NCI-H2107 treated with DMSO at 0.1 percent for 48 hours (cell line): ENCODE data around the gene GPRIN1.

Experiments
- DNase-seq: peaks from one replicate; lab custom pipeline; 2025; ENCODE audit not compliant: unreplicated experiment; lab: John Stamatoyannopoulos, UW

GPRIN1 gene

GRCh38 chr5:176643491-176644219 lies 33.7 kb upstream of the GPRIN1 start:
- no peak for DNase-seq

- DNase-seq = no peak
Measured at GRCh38 chr5:176642675-176643490, 32.9 kb upstream of the GPRIN1 start.

GRCh38 chr5:176640616-176641015 lies 30.7 kb upstream of the GPRIN1 start:
- DNase-seq = no peak

- DNase-seq = no peak
Measured at GRCh38 chr5:176639981-176640380, 30.0 kb upstream of the GPRIN1 start.

GRCh38 chr5:176639208-176639607 lies 29.3 kb upstream of the GPRIN1 start:
- DNase-seq = no peak

GRCh38 chr5:176638437-176638836 lies 28.5 kb upstream of the GPRIN1 start:
- no peak for DNase-seq

GRCh38 chr5:176637556-176637955 lies 27.6 kb upstream of the GPRIN1 start:
- no peak for DNase-seq

GRCh38 chr5:176636426-176636825 lies 26.5 kb upstream of the GPRIN1 start:
- no peak for DNase-seq

GRCh38 chr5:176633598-176633997 lies 23.6 kb upstream of the GPRIN1 start:
- no peak for DNase-seq

- no peak for DNase-seq
Measured at GRCh38 chr5:176632745-176633144, 22.8 kb upstream of the GPRIN1 start.

GRCh38 chr5:176631383-176632200 lies 21.6 kb upstream of the GPRIN1 start:
- no peak for DNase-seq

GRCh38 chr5:176630681-176631222 lies 20.8 kb upstream of the GPRIN1 start:
- DNase-seq = no peak

- DNase-seq = no peak
Measured at GRCh38 chr5:176629853-176630680, 20.1 kb upstream of the GPRIN1 start, which contains the start of the genes EIF4E1B and SNCB. Gene EIF4E1B, plus strand, starts transcription at chr5:176630675. Its CDS starts 12,113 bp downstream, at chr5:176642788. Gene SNCB, minus strand, starts transcription at chr5:176630534. Its CDS starts 880 bp downstream, at chr5:176629654.

GRCh38 chr5:176629317-176629852 lies 19.4 kb upstream of the GPRIN1 start:
- DNase-seq = no peak

GRCh38 chr5:176628406-176629228 lies 18.7 kb upstream of the GPRIN1 start:
- no peak for DNase-seq

- DNase-seq = no peak
Measured at GRCh38 chr5:176627582-176627981, 17.6 kb upstream of the GPRIN1 start.

- no peak for DNase-seq
Measured at GRCh38 chr5:176626876-176627236, 16.9 kb upstream of the GPRIN1 start.

- no peak for DNase-seq
Measured at GRCh38 chr5:176625966-176626875, 16.3 kb upstream of the GPRIN1 start.
